ENCODE data around the gene XK.

GRCh38 chrX:37677243-37677642 lies 8.3 kb upstream of the XK start:
- TF ChIP-seq POLR2AphosphoS5 (IDR thresholded peaks at IDR 0.05; ENCODE audit: low read depth) (no peak), CTCF (conservative IDR thresholded peaks at IDR 0.05; ENCODE audit: low read depth in 2 of 2) (no peak), EZH2 (IDR thresholded peaks at IDR 0.05; ENCODE audit: low read depth, unreplicated experiment) (no peak), ZNF331 (CRISPR knock-in tag; IDR thresholded peaks at IDR 0.05; ENCODE audit: low read depth) (no peak), EZH2phosphoT487 (IDR thresholded peaks at IDR 0.05; ENCODE audit: unreplicated experiment) (no peak), NANOG (IDR thresholded peaks at IDR 0.05; ENCODE audit: borderline replicate concordance) (no peak), JUNB (IDR thresholded peaks at IDR 0.05; ENCODE audit: unreplicated experiment) (no peak), CREB1 (CRISPR knock-in tag; IDR thresholded peaks at IDR 0.05; ENCODE audit: low read depth) (no peak), ETS1 (IDR thresholded peaks at IDR 0.05) (no peak)
- TF ChIP-seq, protein P1, sequence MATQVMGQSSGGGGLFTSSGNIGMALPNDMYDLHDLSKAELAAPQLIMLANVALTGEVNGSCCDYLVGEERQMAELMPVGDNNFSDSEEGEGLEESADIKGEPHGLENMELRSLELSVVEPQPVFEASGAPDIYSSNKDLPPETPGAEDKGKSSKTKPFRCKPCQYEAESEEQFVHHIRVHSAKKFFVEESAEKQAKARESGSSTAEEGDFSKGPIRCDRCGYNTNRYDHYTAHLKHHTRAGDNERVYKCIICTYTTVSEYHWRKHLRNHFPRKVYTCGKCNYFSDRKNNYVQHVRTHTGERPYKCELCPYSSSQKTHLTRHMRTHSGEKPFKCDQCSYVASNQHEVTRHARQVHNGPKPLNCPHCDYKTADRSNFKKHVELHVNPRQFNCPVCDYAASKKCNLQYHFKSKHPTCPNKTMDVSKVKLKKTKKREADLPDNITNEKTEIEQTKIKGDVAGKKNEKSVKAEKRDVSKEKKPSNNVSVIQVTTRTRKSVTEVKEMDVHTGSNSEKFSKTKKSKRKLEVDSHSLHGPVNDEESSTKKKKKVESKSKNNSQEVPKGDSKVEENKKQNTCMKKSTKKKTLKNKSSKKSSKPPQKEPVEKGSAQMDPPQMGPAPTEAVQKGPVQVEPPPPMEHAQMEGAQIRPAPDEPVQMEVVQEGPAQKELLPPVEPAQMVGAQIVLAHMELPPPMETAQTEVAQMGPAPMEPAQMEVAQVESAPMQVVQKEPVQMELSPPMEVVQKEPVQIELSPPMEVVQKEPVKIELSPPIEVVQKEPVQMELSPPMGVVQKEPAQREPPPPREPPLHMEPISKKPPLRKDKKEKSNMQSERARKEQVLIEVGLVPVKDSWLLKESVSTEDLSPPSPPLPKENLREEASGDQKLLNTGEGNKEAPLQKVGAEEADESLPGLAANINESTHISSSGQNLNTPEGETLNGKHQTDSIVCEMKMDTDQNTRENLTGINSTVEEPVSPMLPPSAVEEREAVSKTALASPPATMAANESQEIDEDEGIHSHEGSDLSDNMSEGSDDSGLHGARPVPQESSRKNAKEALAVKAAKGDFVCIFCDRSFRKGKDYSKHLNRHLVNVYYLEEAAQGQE (IDR thresholded peaks at IDR 0.05; ENCODE audit: unreplicated experiment): no peak

Data from GM23338 (cell line).